Activated T-helper 17 cell treated with anti-CD3 and anti-CD28 coated beads, Interleukin-2, amount 50 U/mL, for 72 hours (primary cell): ENCODE data around the gene QRFP. TPM values are rescaled to one million over a fixed set of nuclear protein-coding genes. Genes with fewer than 3 reads are reported as not detected.

Experiments used
- ATAC-seq: fragments of 150-1000 bp; cut with Tn5 transposase; replicated peaks from 2 replicates; pipeline ENCODE4 v1.10.0; 2021; ENCODE audit warnings: mild to moderate bottlenecking, moderate library complexity
- H3K27ac Mint-ChIP-seq: one replicate; pipeline ENCODE4 v1.8.0; 2022; ENCODE audit warnings: mixed read lengths
- H3K27me3 Mint-ChIP-seq: one replicate; pipeline ENCODE4 v1.8.0; 2022; ENCODE audit warnings: mixed read lengths
- H3K36me3 Mint-ChIP-seq: one replicate; pipeline ENCODE4 v1.8.0; 2022; ENCODE audit warnings: low read depth, mild to moderate bottlenecking, mixed read lengths
- H3K4me1 Mint-ChIP-seq: one replicate; pipeline ENCODE4 v1.8.0; 2022; ENCODE audit warnings: mixed read lengths
- H3K4me3 Mint-ChIP-seq: one replicate; pipeline ENCODE4 v1.8.0; 2022; ENCODE audit warnings: mild to moderate bottlenecking, mixed read lengths
- H3K9me3 Mint-ChIP-seq: one replicate; pipeline ENCODE4 v1.8.0; 2022; ENCODE audit warnings: mixed read lengths
- total RNA-seq, 2 donors: library from RNA; stranded (reverse); gene quantifications; one replicate each; pipeline ENCODE4 v1.2.3, GENCODE V29; 2022

The QRFP gene
- total RNA-seq, 2 donors from 2014 or later: not detected

DNA sequence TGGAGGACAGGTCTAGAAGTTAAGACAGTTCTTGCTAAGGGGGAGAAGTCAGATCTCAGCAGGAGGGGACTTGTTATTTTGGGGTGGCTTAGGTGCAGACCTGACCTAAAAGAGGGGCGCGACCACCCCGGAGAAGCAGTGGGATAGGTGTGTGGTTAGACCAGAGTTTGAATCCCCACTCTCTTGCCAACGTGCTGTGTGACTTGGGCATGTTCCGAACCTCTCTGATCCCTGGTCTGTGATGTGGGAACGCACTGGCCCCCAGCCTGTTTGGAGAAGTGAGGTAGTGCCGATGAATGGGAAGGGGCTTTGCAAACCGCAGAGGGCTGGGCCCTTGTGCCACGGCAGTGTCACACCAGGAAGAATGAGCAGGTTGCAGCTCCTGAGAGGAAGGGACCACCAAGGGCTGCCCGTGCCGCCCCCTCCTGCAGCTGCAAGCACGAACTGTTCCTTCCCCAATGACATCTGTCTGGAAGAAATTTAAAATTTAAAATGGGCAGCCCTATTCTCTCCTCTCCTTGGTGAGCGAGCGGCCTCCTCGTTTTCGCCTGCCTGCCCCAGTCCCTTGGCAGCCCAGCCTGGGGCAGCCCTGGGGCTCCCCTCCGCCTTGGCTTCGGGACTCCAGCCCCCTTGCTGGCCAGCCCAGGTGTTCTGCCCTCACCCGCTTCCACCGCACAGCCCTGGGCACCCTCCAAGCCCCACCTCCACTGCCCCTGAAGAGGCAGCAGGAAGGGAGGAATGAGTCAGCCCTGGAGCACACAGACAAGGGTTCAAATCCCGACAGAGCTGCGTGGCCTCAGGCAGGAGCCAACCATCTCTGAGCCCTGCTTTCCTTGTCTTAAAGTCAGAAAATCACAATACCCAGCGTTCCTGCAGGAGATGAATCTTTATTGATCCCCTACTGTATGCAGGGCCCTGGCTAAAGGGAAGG, 40.8 kb upstream of the QRFP start:
- ATAC-seq: no peak
- H3K27me3 Mint-ChIP-seq: peaks cover 50% of the 10 kb centered on the region

DNA sequence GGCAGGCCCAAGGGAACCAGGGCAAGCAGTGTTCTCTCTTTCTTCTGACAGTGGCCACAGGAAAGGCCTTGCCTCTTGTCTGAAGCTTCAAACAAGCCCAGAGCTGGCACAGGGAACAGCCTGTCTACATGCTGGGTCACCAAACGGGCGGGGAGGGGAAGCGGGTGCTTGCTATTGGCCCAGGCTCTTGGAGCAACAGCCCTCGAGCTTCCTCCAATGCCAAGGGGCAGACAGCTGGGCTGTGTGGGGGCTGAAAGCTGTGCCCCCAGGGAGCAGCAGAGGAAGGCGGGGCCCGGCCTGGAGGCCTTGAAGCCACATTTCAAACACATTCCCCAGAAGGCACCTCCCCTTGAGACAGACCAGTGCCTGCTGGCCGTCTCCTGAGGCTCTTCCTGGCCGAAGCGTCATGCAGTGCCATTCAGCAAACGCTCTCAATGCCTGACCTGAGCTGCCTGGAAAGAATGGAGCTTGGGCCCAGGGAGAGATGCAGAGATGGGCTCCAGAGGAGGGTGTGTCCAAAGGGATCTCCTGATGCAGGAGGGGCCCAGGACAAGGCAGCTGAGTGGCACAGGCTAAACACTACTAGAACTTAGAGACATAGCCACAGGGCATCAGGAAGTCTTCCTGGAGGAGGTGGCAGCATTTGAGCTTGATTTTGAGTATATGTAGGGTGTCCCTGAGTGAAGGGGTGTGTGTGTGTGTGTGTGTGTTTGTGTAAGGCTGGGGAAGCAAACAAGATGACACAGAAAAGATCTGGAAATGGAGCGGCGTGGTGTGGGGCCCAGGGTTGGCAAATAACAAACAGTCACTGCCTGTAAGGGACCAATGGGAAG, 39.9 kb upstream of the QRFP start:
- Mint-ChIP-seq H3K36me3 (no peaks in the 10 kb centered on the region), H3K4me1 (peaks cover 5% of the 10 kb centered on the region), H3K4me3 (no peak overlapping the region), H3K9me3 (no peaks in the 10 kb centered on the region), H3K27me3 (peaks cover 53% of the 10 kb centered on the region), H3K27ac (no peak overlapping the region)
- ATAC-seq: no peak

More for the DNA sequence above, 40.8 kb upstream of the QRFP start:
- Mint-ChIP-seq H3K9me3 (no peaks in the 10 kb centered on the region), H3K4me1 (peaks cover 4% of the 10 kb centered on the region), H3K36me3 (no peaks in the 10 kb centered on the region), H3K4me3 (no peak overlapping the region), H3K27ac (no peak overlapping the region)

DNA sequence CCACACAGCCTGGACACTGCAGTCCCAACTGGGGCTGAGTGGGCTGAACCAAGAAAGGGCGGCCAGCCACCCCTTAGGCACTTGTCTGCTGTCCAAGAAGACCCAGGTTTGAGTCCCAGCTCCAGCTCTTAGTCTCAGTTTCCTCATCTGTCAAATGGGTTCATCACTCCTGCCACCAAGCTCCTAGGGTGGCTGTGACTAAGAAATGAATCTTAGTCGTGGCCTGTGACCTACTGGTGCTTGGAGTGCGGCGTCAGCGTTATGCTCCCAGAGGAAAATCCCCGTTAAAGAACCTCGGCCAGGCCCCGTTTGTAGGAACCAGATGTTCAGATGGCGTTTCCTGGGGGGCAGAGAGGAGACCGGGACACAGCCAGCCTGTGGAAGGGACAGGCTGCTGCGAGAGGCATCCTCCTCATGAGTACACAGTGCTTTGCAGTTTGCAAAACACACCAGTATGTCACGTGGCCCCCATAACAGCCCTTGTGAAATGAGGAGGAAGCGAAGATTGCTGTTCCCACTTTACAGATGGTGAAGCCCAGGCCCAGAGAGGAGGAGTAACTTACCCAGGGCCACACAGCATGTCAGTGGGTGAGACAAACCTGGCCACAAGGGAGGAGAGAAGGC, 39.1 kb upstream of the QRFP start:
- Mint-ChIP-seq H3K36me3 (no peaks in the 10 kb centered on the region), H3K27ac (no peak overlapping the region), H3K4me1 (peaks cover 5% of the 10 kb centered on the region), H3K27me3 (peaks cover 48% of the 10 kb centered on the region), H3K9me3 (no peaks in the 10 kb centered on the region), H3K4me3 (no peak overlapping the region)
- no peak for ATAC-seq

DNA sequence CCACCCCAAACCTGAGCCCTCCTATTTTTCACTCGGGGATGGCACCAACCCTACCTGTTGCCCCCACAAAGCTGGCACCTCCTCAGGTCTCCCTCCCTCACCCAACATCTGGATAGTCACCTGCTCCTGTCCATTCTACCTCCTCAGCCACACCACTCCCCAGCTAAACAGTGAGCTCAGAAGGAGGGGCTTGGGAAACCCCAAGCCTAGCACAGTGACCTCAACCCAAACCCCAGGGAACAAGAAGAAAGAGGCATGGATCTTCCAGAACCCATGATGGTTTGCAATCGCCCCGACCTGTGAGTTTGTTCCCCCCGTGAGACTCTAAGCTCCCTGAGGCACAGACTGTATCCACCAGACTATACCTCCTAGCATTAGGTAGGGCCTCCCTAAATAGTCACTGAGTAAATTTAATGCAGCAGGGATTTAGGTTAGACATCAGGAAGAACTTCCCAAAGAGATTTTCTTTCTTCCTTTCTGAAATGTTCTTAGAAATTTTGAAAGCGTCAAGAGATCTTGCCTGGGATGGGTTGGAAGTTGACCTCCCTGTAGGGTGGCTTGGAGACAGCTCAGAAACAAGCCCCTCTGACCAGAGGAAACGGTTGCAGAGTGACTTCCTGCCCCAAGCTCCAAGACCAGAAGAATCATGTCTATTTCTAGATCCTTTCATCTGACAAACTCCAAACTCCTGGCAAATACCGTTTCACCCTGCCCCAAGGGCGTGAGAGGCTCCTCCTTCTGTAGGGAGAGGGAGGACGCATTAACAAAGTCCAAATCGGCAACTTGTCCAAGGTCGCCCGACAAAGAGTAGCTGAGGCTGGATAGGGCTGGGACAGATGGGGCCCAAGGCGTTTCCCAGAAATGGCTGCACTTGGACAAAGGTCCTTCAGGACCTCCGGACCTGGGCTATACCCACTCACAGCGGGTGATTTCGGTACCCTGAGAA, 38.4 kb upstream of the QRFP start:
- Mint-ChIP-seq H3K4me3 (no peak overlapping the region), H3K36me3 (no peaks in the 10 kb centered on the region), H3K27ac (no peak overlapping the region), H3K27me3 (peaks cover 48% of the 10 kb centered on the region), H3K9me3 (no peaks in the 10 kb centered on the region), H3K4me1 (peaks cover 5% of the 10 kb centered on the region)
- ATAC-seq: no peak

DNA sequence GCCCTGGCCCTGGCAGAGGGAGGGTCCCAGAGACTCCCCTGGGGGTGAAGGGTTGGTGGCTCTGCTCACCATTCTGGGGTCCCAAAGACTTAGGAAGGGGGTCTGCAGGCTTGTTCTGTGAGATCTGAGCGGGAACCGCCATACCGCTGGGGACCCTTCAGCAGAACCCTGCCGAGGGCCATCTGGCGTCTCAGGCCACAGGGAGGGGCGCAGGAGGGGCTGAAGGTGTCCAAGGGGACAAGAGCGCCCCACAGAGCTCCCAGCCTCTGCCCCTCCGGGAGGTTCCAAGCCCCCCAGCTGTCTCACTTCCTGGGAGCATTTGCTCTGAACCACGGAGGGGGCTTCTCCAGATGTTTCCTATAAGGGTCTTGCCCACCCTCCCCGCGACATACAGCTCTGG, 37.6 kb upstream of the QRFP start:
- no peaks in the 10 kb centered on the region for H3K9me3 Mint-ChIP-seq
- H3K27ac Mint-ChIP-seq: no peak overlapping the region
- H3K4me3 Mint-ChIP-seq: no peak overlapping the region
- ATAC-seq: no peak
- peaks cover 5% of the 10 kb centered on the region for H3K4me1 Mint-ChIP-seq
- H3K36me3 Mint-ChIP-seq: no peaks in the 10 kb centered on the region
- peaks cover 50% of the 10 kb centered on the region for H3K27me3 Mint-ChIP-seq

DNA sequence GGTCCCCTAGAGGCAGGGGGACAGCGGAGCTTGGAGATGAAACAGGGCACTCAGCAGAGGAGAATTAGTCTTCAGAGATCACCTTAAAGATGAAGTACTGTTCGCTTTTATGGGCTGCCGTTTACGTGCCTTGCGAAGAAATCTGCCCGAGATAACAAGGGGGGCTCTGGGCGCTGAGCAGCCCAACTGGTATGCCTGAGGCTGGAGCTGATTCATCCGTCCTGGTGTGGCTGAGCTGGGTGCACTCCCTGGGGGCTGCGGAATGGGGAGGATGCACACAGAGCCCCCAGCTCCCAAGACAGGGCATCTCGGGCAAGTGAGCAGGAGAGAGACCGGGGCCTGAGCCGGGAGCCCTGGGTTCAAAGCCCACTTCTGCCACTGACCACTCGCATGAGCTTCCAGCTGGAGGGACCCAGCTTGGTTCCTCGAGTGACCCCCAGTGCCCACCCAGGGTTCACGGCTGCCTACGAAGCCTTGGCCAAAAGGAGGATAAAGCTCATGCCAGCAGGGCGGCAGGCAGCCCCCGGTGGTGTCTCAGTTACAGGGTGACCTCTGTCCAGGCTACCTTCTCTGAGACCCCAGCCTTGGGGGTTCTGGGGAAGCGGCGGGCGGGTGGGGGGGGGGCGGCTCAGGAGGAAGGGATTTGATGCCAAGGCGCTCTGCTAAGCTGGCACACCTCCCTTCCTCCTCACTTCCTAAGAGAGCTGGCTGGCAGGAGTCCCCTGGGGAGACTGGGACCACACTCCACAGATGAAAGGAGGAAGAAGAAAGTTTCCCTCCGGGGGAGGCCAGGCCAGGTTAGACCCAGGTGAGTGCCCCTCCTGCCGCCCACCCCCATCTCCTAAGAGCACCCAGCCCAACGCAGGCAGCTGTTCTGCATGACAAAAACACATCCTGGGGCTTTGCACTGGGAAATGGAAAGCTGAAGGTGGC, 36.8 kb upstream of the QRFP start:
- Mint-ChIP-seq H3K9me3 (no peaks in the 10 kb centered on the region), H3K27me3 (peaks cover 46% of the 10 kb centered on the region), H3K4me1 (peaks cover 5% of the 10 kb centered on the region), H3K4me3 (no peak overlapping the region), H3K27ac (no peak overlapping the region), H3K36me3 (no peaks in the 10 kb centered on the region)
- no peak for ATAC-seq

DNA sequence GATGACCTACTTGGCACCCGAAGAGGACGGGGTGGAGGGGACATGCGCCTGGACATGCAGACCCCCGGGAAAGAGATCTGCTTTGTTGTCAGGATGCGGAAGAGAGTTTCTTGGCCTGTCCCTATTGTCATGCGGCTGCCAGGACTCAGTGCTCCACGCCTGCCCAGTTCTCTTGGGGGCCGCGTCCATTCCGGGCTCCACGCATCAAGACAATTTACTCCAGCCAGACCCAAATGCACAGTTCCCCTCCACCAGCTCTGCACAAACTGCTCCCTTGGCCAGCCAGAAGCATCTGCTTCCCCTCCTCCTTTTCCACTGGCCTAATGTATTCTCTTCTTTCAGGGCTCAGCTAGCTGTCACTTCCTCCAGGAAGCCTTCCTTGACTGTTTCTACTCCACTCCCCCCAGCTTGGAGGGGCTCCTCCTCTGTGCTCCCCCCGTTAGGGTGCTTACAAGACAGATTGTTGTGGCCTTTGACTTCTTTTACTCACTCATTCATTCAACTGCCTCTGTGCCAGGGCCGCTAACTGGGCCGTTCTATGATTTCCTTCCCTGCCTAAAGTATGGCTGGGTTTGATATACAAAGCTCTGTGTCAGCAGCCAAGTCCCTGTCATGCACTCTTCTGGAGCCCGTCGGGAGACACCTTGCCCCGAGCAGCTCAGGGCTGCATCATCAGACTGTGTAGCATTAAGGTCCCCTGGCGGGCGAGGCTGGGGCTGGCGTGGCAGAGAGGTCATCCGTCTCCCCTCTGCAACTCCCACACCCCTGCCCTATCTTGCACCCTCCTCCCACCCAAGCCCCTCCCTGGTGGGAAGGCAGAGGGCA, 35.9 kb upstream of the QRFP start:
- H3K27ac Mint-ChIP-seq: no peak overlapping the region
- H3K9me3 Mint-ChIP-seq: no peaks in the 10 kb centered on the region
- ATAC-seq: no peak
- H3K4me3 Mint-ChIP-seq: no peak overlapping the region
- peaks cover 44% of the 10 kb centered on the region for H3K27me3 Mint-ChIP-seq
- no peaks in the 10 kb centered on the region for H3K36me3 Mint-ChIP-seq
- H3K4me1 Mint-ChIP-seq: peaks cover 5% of the 10 kb centered on the region

DNA sequence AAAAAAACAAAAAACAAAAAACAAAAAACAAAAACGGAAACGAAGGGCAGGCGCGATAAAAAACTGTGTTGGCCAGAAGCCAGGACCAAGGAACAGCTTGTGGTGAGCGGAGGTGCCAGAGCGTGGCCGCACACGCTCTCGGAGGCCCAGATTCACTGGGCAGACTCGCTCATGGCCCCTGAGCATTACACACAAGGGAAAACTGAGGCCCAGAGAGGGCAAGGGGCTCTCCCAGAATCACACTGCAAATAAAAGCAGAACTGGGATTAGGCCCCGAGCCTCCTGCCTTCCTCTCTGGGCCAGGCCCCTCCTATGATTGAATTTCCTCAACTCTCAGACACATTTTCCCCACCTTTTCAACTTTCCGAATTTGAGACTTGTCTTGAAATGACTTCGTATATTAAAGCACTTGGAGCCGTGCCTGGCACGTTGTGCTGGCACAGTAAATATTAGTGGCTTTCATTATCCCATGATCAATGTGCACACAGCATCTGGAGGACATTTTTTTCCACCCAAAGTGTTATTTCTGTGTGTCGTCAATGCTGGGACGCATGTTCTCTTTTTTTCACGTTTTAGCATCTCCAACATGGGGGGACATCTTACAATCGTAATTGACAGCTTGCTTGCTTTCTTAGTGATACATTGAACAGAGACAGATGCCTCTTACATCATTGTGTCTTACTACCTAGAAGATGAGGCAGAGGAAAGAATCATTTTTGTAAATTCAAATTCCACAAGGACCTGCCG, 35.1 kb upstream of the QRFP start:
- H3K36me3 Mint-ChIP-seq: no peaks in the 10 kb centered on the region
- ATAC-seq: no peak
- peaks cover 5% of the 10 kb centered on the region for H3K4me1 Mint-ChIP-seq
- H3K27me3 Mint-ChIP-seq: peaks cover 37% of the 10 kb centered on the region
- H3K9me3 Mint-ChIP-seq: no peaks in the 10 kb centered on the region
- no peak overlapping the region for H3K27ac Mint-ChIP-seq
- H3K4me3 Mint-ChIP-seq: no peak overlapping the region

DNA sequence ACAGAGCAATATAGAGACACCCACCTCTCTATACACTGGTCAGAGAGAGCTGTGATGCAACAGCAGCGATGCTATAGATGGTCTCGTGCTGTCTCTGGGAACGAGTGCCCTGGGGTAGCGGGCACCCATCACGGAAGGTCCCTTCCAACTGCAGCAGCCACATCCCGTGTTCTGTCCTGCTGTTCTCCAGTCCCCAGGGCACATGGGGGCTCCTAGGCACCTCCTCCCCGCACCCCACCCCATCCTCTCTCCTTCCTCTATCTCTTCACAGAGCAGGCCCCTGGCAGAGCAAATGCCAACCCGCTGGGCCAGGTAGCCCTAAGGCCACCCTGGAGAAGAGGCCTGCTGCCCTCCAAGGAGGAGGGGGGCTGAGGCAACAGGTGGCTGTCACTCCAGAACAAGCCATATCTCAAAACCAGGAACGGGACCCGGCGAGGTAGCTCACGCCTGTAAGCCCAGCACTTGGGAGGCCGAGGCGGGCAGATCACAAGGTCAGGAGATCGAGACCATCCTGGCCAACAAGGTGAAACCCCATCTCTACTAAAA, 34.3 kb upstream of the QRFP start:
- H3K27me3 Mint-ChIP-seq: peaks cover 31% of the 10 kb centered on the region
- ATAC-seq: no peak
- peaks cover 5% of the 10 kb centered on the region for H3K4me1 Mint-ChIP-seq
- H3K27ac Mint-ChIP-seq: no peak overlapping the region
- H3K9me3 Mint-ChIP-seq: no peaks in the 10 kb centered on the region
- no peak overlapping the region for H3K4me3 Mint-ChIP-seq
- H3K36me3 Mint-ChIP-seq: no peaks in the 10 kb centered on the region

DNA sequence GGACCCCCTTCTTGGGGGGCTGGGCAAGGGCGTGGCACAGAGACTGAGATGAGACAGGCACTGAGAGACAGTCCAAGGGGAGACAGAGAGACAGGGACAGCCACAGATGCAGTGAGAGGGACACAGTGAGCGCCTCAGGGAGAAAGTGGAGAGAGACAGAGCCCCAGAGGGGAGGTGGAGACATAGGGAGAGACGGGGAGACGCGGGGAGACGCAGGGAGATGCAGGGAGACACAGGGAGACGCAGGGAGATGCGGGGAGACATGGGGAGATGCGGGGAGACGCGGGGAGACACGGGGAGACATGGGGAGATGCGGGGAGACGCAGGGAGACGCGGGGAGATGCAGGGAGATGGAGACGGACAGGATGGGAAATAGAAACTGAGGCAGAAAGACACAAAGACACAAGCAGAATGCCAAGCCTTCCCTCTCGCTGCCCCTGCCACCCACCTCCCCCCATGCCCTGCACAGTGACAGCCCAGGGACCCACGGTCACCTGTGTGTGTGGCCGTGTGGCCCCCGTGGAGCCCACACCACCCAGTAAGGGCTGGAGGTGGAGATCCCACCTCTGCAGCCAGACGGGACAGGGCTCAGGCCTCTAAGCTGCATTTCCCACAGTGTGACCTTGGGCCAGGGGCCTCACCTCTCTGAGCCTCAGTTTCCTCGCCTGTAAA, 33.7 kb upstream of the QRFP start:
- Mint-ChIP-seq H3K4me1 (peaks cover 5% of the 10 kb centered on the region), H3K4me3 (no peak overlapping the region), H3K36me3 (no peaks in the 10 kb centered on the region), H3K27me3 (peaks cover 31% of the 10 kb centered on the region), H3K9me3 (no peaks in the 10 kb centered on the region), H3K27ac (no peak overlapping the region)
- no peak for ATAC-seq

DNA sequence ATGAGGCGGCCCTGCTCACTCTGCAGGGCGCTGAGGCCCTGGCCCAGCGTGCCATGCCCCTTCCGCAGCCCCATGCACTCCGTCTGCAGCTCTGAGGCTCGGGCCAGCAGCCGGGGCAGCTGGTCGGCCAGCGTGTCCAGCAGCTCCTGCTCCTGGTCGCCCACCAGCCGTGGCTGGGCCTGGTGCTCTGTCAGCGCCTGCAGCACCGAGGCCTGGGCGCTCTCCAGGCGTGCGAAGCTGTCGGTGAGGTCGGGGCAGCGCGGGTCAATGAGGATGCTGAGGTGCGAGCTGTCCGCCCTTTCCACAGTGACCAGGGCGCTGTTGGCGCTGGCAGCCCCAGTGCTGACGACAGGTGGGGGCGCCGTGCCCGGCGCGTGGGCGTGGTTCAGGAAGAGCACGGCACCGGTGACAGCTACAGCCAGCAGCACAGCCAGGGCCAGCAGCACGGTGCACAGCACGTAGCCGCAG, 33.0 kb upstream of the QRFP start:
- no peak overlapping the region for H3K4me3 Mint-ChIP-seq
- peaks cover 24% of the 10 kb centered on the region for H3K27me3 Mint-ChIP-seq
- H3K27ac Mint-ChIP-seq: no peak overlapping the region
- peaks cover 5% of the 10 kb centered on the region for H3K4me1 Mint-ChIP-seq
- ATAC-seq: no peak
- no peaks in the 10 kb centered on the region for H3K36me3 Mint-ChIP-seq
- H3K9me3 Mint-ChIP-seq: no peaks in the 10 kb centered on the region
